Erythroblast (primary cell): ENCODE data around the gene RAD51B.

Experiments used
- GATA1 ChIP-seq: IDR thresholded peaks from 2 replicates; pipeline ENCODE4 v1.6.1; 2011; ENCODE audit warnings: low read depth, mild to moderate bottlenecking, control low read depth, low read length, moderate library complexity
- POLR2A ChIP-seq: IDR thresholded peaks from 2 replicates; pipeline ENCODE4 v1.6.1; 2011; ENCODE audit warnings: mild to moderate bottlenecking, low read length

GRCh38 chr14:68195126-68195525, 375.5 kb downstream of the RAD51B start:
- TF ChIP-seq POLR2A (no peak), GATA1 (no peak)
